Stimulated activated naive CD4-positive, alpha-beta T cell treated with Interleukin-2 at 50 U/mL for 16 hours (primary cell): ENCODE results near the gene MFSD1.
A peak's percentile ranks its signal among the peaks of the same experiment; 100 is the strongest.

ENCODE experiments used
- DNase-seq: peaks from one replicate; lab custom pipeline; 2025; lab: John Stamatoyannopoulos, UW

The MFSD1 gene

GRCh38 chr3:158801696-158802408 is at the start of gene MFSD1:
MFSD1 (plus strand) TSS chr3:158802054; CDS start chr3:158802153, 99 bp downstream.
- peak; percentile 86 for DNase-seq

GRCh38 chr3:158753854-158754253 is 48.0 kb upstream of the MFSD1 start:
- no peak for DNase-seq

DNA sequence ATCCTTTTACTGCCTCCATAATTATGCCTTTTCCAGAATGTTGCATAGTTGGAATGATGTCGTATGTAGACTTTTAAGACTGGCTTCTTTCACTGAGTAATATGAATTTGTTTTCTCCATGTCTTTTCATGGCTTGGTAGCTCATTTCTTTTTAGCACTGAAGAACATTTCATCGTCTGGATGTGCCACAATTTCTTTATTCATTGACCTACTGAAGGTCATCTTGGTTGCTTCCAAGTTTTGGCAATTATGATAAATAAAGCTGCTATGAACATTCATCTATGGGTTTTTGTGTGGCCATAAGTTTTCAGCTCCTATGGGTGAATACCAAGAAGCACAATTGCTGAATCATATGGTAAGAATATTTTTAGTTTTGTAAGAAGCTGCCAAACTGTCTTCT is 46.4 kb upstream of the MFSD1 start:
- DNase-seq, result no peak

DNA sequence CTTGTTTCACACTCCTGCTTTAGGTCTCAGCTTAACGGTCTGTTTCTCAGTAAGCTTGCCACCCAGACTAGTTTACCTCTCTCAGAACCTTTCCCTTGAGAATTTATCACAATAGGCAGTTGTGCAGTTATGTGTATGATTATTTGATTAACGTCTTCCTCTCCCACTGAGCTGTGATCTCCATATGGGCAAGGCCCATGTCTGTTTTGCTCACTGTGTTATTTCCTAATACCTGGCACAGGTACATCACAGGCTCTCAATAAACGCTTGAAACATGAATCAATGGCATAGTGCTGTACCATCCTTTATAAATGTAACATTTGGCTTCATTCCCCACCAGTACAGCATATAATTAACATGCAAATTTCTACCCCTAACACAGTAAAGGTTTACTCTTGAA is 40.5 kb upstream of the MFSD1 start:
- no peak for DNase-seq

- DNase-seq, result no peak
Measured at GRCh38 chr3:158762701-158763100, 39.2 kb upstream of the MFSD1 start.

- DNase-seq, result no peak
Measured at GRCh38 chr3:158763421-158763820, 38.4 kb upstream of the MFSD1 start.

GRCh38 chr3:158765518-158766205 is 36.2 kb upstream of the MFSD1 start:
- DNase-seq, result no peak

GRCh38 chr3:158766364-158766763 is 35.5 kb upstream of the MFSD1 start:
- DNase-seq, result no peak

DNA sequence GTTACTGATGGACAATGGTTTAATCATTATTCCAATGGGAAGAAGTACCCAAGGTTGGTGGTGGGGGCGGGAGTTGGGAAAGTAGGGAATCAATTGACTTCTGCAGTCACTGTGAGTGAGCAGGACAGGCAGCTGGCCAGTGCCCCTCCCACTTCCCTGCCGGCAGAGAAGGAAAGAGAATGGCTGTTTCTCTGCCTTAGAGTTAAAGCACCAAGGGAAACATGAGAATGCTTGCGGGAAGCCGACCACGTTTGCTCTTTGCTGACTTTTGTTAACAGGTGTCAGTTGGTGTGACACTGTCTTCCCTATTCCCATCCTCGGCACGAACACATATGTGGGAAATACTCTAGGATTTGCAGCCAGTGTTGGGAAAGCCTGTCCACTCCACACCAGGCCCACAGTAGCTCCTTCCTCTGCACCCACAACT is 33.5 kb upstream of the MFSD1 start:
- no peak for DNase-seq

- DNase-seq, result no peak
Measured at GRCh38 chr3:158768881-158769543, 32.8 kb upstream of the MFSD1 start.

GRCh38 chr3:158769549-158769948 is 32.3 kb upstream of the MFSD1 start:
- no peak for DNase-seq

DNA sequence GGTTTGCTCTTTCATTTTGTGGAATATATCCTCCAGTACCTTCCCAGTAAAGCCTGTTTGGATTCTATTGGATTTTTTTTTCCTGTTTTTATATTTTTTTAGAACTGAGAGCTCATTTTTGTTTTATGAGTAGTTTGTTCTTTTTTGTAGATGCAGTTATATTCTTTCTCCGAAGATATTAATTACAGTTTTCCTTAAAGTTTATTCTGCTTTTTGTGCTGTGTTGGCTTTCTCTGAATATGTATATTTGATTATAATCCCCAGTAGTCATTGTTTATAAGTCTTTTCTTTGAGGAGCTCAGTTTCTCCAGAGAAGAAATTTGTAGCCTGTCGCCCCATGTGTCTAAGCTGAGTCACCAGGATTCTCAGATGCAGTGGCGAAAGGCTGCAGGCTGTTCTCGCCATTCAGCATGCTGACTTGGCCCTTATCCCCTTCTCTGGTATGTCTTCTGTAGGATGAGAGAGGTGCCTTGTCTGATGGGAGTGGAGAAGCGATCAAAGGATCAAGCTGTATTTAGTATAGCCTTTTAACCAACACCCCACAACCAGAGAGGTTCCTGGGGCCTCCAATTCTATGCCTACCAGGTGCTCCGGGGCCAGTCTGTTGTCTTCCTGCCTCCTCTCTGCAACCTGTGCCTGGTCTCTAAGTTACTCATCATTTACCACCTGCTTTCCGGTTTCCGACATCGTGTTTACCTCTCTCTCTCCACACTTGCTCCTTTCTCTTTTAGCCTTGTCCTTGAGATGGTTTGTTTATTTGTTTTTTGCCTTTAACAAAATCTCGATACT is 31.7 kb upstream of the MFSD1 start:
- no peak for DNase-seq

GRCh38 chr3:158770741-158771350 is 31.0 kb upstream of the MFSD1 start:
- no peak for DNase-seq

- DNase-seq, result no peak
Measured at GRCh38 chr3:158771577-158771976, 30.3 kb upstream of the MFSD1 start.

DNA sequence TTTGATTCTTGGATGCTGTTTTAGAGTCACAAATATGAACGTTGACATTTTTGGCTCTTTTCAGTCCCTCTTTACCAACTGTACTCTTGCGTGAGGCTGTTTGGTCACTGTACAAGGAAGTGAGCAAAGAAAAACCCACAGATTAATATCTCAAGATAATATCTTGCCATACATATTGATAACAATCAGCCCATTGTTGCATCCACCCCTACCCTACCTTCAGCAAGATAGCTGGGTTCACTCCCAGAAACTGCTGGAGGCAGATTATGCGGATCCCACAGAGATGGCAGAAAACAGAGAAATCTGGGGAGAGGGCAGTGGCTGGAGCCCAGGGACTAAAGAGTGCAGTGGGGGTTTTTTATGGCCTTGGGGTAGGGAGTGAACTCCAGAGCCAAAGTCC is 29.9 kb upstream of the MFSD1 start:
- no peak for DNase-seq

DNA sequence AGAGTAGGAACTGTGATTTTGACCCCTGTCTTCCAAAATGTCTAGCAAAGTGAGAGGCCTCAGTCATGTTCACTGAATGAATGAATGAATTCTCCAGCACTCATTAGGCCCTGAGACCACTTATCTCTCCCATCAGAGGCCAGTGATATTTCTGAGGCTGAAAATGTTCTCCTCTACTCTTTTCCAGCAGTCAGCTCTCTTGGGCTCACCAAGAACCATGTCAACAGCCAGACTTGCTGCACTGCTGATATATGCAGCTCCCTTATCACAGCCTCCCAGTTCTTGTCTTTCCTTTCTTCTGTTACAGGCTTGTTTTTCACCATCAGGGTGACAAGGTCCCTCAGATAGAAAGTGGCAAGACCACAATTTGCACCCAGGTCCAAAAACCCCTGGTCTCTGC is 28.7 kb upstream of the MFSD1 start:
- DNase-seq, result no peak

GRCh38 chr3:158773845-158774830 is 27.7 kb upstream of the MFSD1 start:
- DNase-seq, result no peak

DNA sequence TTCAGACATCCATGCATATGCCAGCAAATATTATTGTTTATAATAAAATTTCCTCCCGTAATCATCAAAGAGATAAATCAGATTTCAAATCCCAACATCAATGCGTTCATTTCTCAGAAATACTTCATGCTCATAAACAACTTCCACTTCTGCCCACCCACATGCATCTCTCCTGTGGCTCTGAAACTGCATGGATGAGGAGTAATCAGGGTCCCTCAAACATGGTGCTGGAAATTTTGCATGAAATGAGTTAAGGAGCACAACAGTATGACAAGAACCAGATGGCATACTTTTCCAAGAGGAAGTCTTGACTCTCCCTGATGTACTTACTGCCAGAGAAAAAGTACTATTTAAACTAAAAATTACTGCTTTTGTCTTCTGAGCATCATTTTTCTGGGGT is 26.9 kb upstream of the MFSD1 start:
- no peak for DNase-seq

- DNase-seq, result no peak
Measured at GRCh38 chr3:158775426-158776410, 26.1 kb upstream of the MFSD1 start.
